Measurements from ENCODE around the gene CYTH3. TPM values are rescaled to one million over a fixed set of nuclear protein-coding genes. Genes with fewer than 3 reads are reported as not detected.
"Not testable (repeated sequence)": the region's sequence is repeated elsewhere in the genome, so short reads cannot be mapped to it uniquely, and the experiment has no call there.

The CYTH3 gene
- polyA plus RNA-seq (ENCODE audit: insufficient read length in 12 of 12), result 10 to 100 TPM in 11 of 12 donors, not detected in 1; 26.6 to 55.4 (median 32.9) TPM
- long read RNA-seq, donor 1, full-length matches to known transcripts, result 4 of 4 reads
- long read RNA-seq, donor 1, partial matches to known transcripts, result 0 of 4 reads
- long read RNA-seq, donor 1, other reads (novel, unspliced or antisense), result 0 of 4 reads
- long read RNA-seq, donor 2, full-length matches to known transcripts, result 9 of 9 reads
- long read RNA-seq, donor 2, partial matches to known transcripts, result 0 of 9 reads
- long read RNA-seq, donor 2, other reads (novel, unspliced or antisense), result 0 of 9 reads
- long read RNA-seq, donor 3, full-length matches to known transcripts, result 6 of 6 reads
- long read RNA-seq, donor 3, partial matches to known transcripts, result 0 of 6 reads
- long read RNA-seq, donor 3, other reads (novel, unspliced or antisense), result 0 of 6 reads
- long read RNA-seq, donor 4, full-length matches to known transcripts, result 4 of 4 reads
- long read RNA-seq, donor 4, partial matches to known transcripts, result 0 of 4 reads
- long read RNA-seq, donor 4, other reads (novel, unspliced or antisense), result 0 of 4 reads
- long read RNA-seq, donor 5, full-length matches to known transcripts, result 12 of 20 reads
- long read RNA-seq, donor 5, partial matches to known transcripts, result 8 of 20 reads
- long read RNA-seq, donor 5, other reads (novel, unspliced or antisense), result 0 of 20 reads
- long read RNA-seq, donor 6, full-length matches to known transcripts, result 2 of 2 reads
- long read RNA-seq, donor 6, partial matches to known transcripts, result 0 of 2 reads
- long read RNA-seq, donor 6, other reads (novel, unspliced or antisense), result 0 of 2 reads
- long read RNA-seq, donor 7, full-length matches to known transcripts, result 3 of 3 reads
- long read RNA-seq, donor 7, partial matches to known transcripts, result 0 of 3 reads
- long read RNA-seq, donor 7, other reads (novel, unspliced or antisense), result 0 of 3 reads
- long read RNA-seq, donor 8, full-length matches to known transcripts, result 7 of 12 reads
- long read RNA-seq, donor 8, partial matches to known transcripts, result 5 of 12 reads
- long read RNA-seq, donor 8, other reads (novel, unspliced or antisense), result 0 of 12 reads
- long read RNA-seq, donor 9, full-length matches to known transcripts, result 1 of 1 reads
- long read RNA-seq, donor 9, partial matches to known transcripts, result 0 of 1 reads
- long read RNA-seq, donor 9, other reads (novel, unspliced or antisense), result 0 of 1 reads
- long read RNA-seq, donor 10, full-length matches to known transcripts, result 5 of 5 reads
- long read RNA-seq, donor 10, partial matches to known transcripts, result 0 of 5 reads
- long read RNA-seq, donor 10, other reads (novel, unspliced or antisense), result 0 of 5 reads
- long read RNA-seq, donor 11, full-length matches to known transcripts, result 6 of 11 reads
- long read RNA-seq, donor 11, partial matches to known transcripts, result 5 of 11 reads
- long read RNA-seq, donor 11, other reads (novel, unspliced or antisense), result 0 of 11 reads

- peak; percentile 85 for DNase-seq
Observed at GRCh38 chr7:6272481-6273323, at the start of gene CYTH3. Gene CYTH3 (minus strand): TSS chr7:6272624. CDS start chr7:6272507, 117 bp downstream.

GRCh38 chr7:6320791-6321190 is 48.4 kb upstream of the CYTH3 start:
- no peak for DNase-seq

- peak; percentile 90 for DNase-seq
Observed at GRCh38 chr7:6317797-6318438, 45.5 kb upstream of the CYTH3 start.

- DNase-seq, result peak; percentile 26
Observed at GRCh38 chr7:6316226-6316625, 43.8 kb upstream of the CYTH3 start.

- no peak for DNase-seq
Observed at GRCh38 chr7:6315746-6316145, 43.3 kb upstream of the CYTH3 start.

GRCh38 chr7:6310271-6310993 is 38.0 kb upstream of the CYTH3 start:
- DNase-seq, result no peak

- no peak for DNase-seq
Observed at GRCh38 chr7:6307762-6308161, 35.3 kb upstream of the CYTH3 start.

- DNase-seq, result no peak
Observed at GRCh38 chr7:6306471-6306870, 34.0 kb upstream of the CYTH3 start.

GRCh38 chr7:6305330-6305729 is 32.9 kb upstream of the CYTH3 start:
- DNase-seq, result no peak

GRCh38 chr7:6301446-6301845 is 29.0 kb upstream of the CYTH3 start:
- not testable (repeated sequence) for DNase-seq

- no peak for DNase-seq
Observed at GRCh38 chr7:6299774-6300173, 27.4 kb upstream of the CYTH3 start.

GRCh38 chr7:6294839-6295238 is 22.4 kb upstream of the CYTH3 start:
- no peak for DNase-seq

- DNase-seq, result no peak
Observed at GRCh38 chr7:6293202-6293601, 20.8 kb upstream of the CYTH3 start.

- DNase-seq, result not testable (repeated sequence)
Observed at GRCh38 chr7:6291941-6292340, 19.5 kb upstream of the CYTH3 start.

GRCh38 chr7:6291531-6291930 is 19.1 kb upstream of the CYTH3 start:
- no peak for DNase-seq

GRCh38 chr7:6290319-6290741 is 17.9 kb upstream of the CYTH3 start:
- DNase-seq, result no peak

GRCh38 chr7:6288270-6288860 is 15.9 kb upstream of the CYTH3 start:
- DNase-seq, result no peak

- no peak for DNase-seq
Observed at GRCh38 chr7:6286486-6286885, 14.1 kb upstream of the CYTH3 start.
